ENCODE results near the gene RNF125. TPM values are rescaled to one million over a fixed set of nuclear protein-coding genes. Genes with fewer than 3 reads are reported as not detected.

The RNF125 gene
- total RNA-seq, 1 donor from 2014 or later, result 1.5 TPM

GRCh38 chr18:32122039-32122438 is 103.4 kb downstream of the RNF125 start:
- DNase-seq (ENCODE audit: low spot score), result no peak
- intact Hi-C loops (cut with DNase I), result no loop called here

Other genes with a start within 250 kb of the RNF125 start
- gene TRAPPC8, start 75.7 kb upstream of the RNF125 start, total RNA-seq, result 30.1 TPM
- gene RNF138, start 73.0 kb downstream of the RNF125 start, total RNA-seq, result 8.6 TPM
- gene MEP1B, start 171.2 kb downstream of the RNF125 start, total RNA-seq, result 0.13 TPM